ENCODE results near the gene CRTAC1. TPM values are rescaled to one million over a fixed set of nuclear protein-coding genes. Genes with fewer than 3 reads are reported as not detected.

Gene CRTAC1
- total RNA-seq, 1 experiment from 2014 or later, result not detected

- Histone ChIP-seq H3K27ac (ENCODE audit: low read depth, low read length, poor library complexity, severe bottlenecking) (no peak overlapping the region), H3K4me1 (ENCODE audit: insufficient read depth, low read length, poor library complexity, severe bottlenecking) (no peaks in the 10 kb centered on the region), H3K4me3 (ENCODE audit: low read depth, low read length, poor library complexity, severe bottlenecking) (no peak overlapping the region), H3K27me3 (replicated peaks; ENCODE audit: insufficient read depth, low read depth, low read length, poor library complexity) (peaks cover 63% of the 10 kb centered on the region), H3K9me3 (ENCODE audit: low read depth, low read length, poor library complexity, severe bottlenecking) (no peaks in the 10 kb centered on the region), H3K36me3 (ENCODE audit: insufficient read depth, low read length, poor library complexity, severe bottlenecking) (no peaks in the 10 kb centered on the region)
- intact Hi-C loops (cut with micrococcal nuclease; ENCODE audit: unreplicated experiment), result loop anchor here (5.0 kb wide), 1 partner anchor 116 kb away; no protein-coding TSS in a partner anchor
- TF ChIP-seq EZH2 (IDR thresholded peaks at IDR 0.05; ENCODE audit: borderline replicate concordance, low read depth, low read length, poor library complexity, severe bottlenecking) (no peak), CTCF (conservative IDR thresholded peaks at IDR 0.05; ENCODE audit: low read depth, low read length) (no peak)
- BruUV-seq (replicated peaks), result no TSS peak
- CTCF ChIA-PET, result no interaction called here
- DNase-seq (ENCODE audit: low spot score), result no peak
- POLR2A ChIA-PET (ENCODE audit: low non-redundant PET), result no interaction called here
These were observed 119.2 kb downstream of the CRTAC1 start for GRCh38 chr10:97911217-97911616.

- Histone ChIP-seq H3K9me3 (ENCODE audit: low read depth, low read length, poor library complexity, severe bottlenecking) (no peaks in the 10 kb centered on the region), H3K27ac (ENCODE audit: low read depth, low read length, poor library complexity, severe bottlenecking) (no peak overlapping the region), H3K36me3 (ENCODE audit: insufficient read depth, low read length, poor library complexity, severe bottlenecking) (no peaks in the 10 kb centered on the region), H3K4me3 (ENCODE audit: low read depth, low read length, poor library complexity, severe bottlenecking) (no peak overlapping the region), H3K4me1 (ENCODE audit: insufficient read depth, low read length, poor library complexity, severe bottlenecking) (no peaks in the 10 kb centered on the region), H3K27me3 (replicated peaks; ENCODE audit: insufficient read depth, low read depth, low read length, poor library complexity) (peaks cover 57% of the 10 kb centered on the region)
- intact Hi-C loops (cut with micrococcal nuclease; ENCODE audit: unreplicated experiment), result loop anchor here (5.0 kb wide), 1 partner anchor 117 kb away; no protein-coding TSS in a partner anchor
- ChIA-PET CTCF (interaction anchor here (1.1 kb wide), 1 partner anchor 131 kb away, joined by 4 read pairs; no protein-coding TSS in a partner anchor), POLR2A (ENCODE audit: low non-redundant PET) (no interaction called here)
- no peak for TF ChIP-seq CTCF (conservative IDR thresholded peaks at IDR 0.05; ENCODE audit: low read depth, low read length)
- TF ChIP-seq EZH2 (IDR thresholded peaks at IDR 0.05; ENCODE audit: borderline replicate concordance, low read depth, low read length, poor library complexity, severe bottlenecking), result no peak
- peak; percentile 27 for DNase-seq (ENCODE audit: low spot score)
- BruUV-seq (replicated peaks), result no TSS peak
These were observed 119.8 kb downstream of the CRTAC1 start for GRCh38 chr10:97910661-97911060.

GRCh38 chr10:97907830-97908229 lies 122.6 kb downstream of the CRTAC1 start:
- H3K27ac ChIP-seq (ENCODE audit: low read depth, low read length, poor library complexity, severe bottlenecking), result no peak overlapping the region
- DNase-seq (ENCODE audit: low spot score), result no peak
- H3K4me1 ChIP-seq (ENCODE audit: insufficient read depth, low read length, poor library complexity, severe bottlenecking), result no peaks in the 10 kb centered on the region
- peaks cover 47% of the 10 kb centered on the region for H3K27me3 ChIP-seq (replicated peaks; ENCODE audit: insufficient read depth, low read depth, low read length, poor library complexity)
- no peaks in the 10 kb centered on the region for H3K36me3 ChIP-seq (ENCODE audit: insufficient read depth, low read length, poor library complexity, severe bottlenecking)
- no peaks in the 10 kb centered on the region for H3K9me3 ChIP-seq (ENCODE audit: low read depth, low read length, poor library complexity, severe bottlenecking)
- intact Hi-C loops (cut with micrococcal nuclease; ENCODE audit: unreplicated experiment), result no loop called here
- H3K4me3 ChIP-seq (ENCODE audit: low read depth, low read length, poor library complexity, severe bottlenecking), result no peak overlapping the region
- POLR2A ChIA-PET (ENCODE audit: low non-redundant PET), result no interaction called here
- BruUV-seq (replicated peaks), result no TSS peak
- TF ChIP-seq CTCF (conservative IDR thresholded peaks at IDR 0.05; ENCODE audit: low read depth, low read length), result no peak
- no peak for TF ChIP-seq EZH2 (IDR thresholded peaks at IDR 0.05; ENCODE audit: borderline replicate concordance, low read depth, low read length, poor library complexity, severe bottlenecking)
- CTCF ChIA-PET, result no interaction called here
